ENCODE data around the gene UNC5B.

- TF ChIP-seq CTCF (conservative IDR thresholded peaks at IDR 0.05) (no peak), ZFX (IDR thresholded peaks at IDR 0.05) (no peak)
Measured at GRCh38 chr10:71346731-71347130, 134.4 kb downstream of the UNC5B start.
